ENCODE measurements around the gene KMT5B.

The KMT5B gene

DNA sequence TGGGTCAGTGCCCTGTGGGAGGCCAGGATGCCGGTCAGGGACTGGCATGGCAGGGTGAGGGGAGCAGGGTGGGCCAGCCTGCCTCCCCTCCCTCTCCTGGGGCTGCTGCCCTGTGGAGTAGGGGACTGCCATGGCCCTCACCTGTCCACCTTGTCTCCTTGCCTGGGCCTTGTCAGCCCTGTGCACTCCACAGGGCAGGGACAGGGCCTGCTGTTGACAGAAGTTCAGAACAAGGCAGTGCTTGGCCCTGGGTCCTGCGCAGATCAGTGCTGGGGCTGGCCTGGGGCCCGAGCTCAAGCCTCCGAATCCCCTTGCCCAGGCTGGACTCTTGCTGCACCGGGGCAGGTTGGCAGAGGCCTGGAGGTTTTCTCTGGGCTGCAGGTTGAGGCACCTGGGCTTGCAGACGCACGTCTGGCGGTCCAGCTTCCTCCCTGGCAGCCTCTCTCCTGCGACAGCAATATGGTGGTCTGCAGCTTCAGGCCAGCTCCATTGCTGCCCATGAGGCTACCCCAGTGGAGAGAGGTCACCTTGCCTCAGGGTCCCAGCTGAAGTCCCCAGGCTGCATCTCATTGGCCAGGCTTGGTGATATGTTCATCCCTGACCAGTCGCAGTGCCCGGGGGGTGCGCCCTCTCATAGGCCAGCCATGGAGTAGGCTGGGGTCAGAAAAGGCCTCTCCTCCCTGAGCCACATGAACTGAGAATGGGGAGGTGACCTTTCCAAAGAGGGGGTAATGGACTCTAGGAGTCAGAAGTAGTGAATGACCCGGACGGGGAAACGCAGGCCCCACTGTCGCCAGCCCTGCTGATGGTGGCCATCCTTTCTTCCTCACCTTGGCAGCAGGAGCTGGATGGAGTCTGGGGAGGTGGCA lies 70.4 kb downstream of the KMT5B start:
- no peak for DNase-seq

DNA sequence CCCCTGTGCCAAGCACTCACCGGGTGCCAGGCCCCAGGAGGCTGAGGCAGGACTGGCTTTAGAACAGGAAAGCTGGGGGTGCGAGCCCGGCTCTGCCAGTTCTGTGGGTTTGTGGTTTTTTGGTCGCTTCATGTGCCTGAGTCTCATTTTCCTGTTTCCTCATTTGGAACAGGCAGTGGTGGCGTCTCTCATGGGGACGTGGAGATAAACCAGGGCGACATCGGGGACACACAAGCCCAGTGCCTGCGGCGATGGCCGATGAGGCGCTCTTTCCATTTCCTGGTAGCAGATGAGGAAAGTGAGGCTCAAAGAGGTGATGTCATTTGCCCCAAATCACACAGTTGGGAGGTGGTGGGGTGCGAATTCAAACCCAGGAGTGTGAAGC lies 71.1 kb downstream of the KMT5B start:
- DNase-seq: no peak

- DNase-seq: no peak
Measured at GRCh38 chr11:68141246-68142027, 71.7 kb downstream of the KMT5B start.

- peak; percentile 13 for DNase-seq
Measured at GRCh38 chr11:68140496-68141245, 72.4 kb downstream of the KMT5B start.

- DNase-seq: no peak
Measured at GRCh38 chr11:68138237-68138636, 74.9 kb downstream of the KMT5B start.

DNA sequence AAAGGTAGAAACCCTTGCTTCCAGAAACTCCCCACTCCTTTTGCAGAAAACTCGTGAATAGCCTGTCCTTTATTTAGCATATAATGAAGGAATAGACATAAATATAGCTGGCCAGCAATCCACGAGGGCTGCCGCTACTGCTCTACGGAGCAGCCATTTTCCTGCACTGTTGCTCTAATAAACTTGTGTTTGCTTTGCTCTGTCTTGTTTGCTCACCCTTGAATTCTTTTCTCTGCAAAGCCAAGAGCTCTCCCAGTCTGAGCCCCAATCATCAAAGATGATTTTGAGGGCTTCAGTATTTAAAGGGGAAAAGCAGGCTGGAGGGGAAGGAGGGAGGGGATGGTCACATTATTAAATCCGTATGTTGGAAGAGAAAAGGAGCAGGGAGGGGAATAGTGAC lies 75.3 kb downstream of the KMT5B start:
- DNase-seq: no peak

DNA sequence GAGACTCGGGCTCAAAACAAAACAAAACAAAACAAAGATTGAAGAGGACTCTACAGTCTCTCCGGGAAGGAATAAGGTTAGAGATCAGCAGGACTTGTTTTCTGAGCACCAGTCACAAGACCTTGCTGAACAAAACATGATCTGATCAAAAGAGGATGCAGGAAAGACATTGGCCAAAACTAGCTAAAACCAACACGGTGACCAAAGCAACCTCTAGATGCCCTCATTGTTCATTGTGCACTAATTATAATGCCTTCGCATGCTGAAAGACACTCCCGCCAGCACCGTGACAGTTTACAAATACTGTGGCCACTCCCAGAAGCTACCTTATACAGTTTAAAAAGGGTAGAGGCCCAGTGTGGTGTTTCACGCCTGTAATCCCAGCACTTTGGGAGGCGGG lies 76.2 kb downstream of the KMT5B start:
- DNase-seq: no peak

GRCh38 chr11:68135161-68135560 lies 77.9 kb downstream of the KMT5B start:
- no peak for DNase-seq

GRCh38 chr11:68133761-68134160 lies 79.3 kb downstream of the KMT5B start:
- DNase-seq: no peak

DNA sequence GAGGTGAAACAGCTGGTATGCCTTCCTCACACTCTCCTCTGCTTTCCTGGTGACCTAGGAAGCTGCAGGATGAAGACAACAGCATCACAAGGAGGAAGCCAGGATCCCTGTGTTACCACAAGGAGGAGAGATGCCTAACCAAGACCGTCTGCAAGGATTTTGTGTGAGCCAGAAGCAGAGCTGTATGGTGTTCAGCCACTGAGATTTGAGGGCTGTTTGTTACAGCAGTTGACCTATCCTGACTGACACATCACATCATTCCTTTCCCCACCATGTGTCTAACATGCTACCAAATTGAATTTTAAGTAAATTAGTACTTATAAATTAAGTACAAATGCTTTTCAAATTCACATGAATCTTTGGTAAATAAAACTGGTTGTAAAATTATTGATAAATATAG lies 83.0 kb downstream of the KMT5B start:
- no peak for DNase-seq

DNA sequence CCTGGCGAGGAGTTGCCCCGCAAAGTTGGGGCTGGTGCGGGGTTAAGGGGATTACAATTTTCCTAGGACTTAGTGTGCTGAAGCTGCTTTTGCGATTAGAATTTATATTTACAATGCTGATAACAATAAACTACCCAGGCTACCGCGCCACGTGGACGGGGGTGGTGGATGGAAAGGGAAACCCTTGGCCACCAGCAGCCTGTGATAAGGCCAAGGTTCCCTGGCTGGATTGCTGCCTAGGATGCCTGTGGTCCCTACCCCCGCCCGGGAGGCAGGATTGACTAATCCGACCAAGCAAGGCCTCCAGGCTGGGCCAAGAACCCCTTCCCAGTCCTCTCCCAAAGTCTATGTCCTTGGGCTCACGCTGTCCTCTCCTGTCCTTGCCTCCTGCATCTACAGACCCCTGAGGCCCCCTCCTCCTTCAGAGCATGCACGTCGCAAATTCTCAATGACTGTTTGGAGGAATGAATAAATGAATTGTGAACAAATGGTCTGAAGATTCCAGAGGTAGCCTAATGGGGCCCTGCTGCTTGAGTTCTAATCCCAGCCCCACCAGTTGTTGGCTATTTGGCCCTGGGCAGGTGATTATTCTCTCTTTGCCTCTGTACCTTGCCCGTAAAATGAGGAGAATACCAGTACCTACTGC lies 84.3 kb downstream of the KMT5B start:
- no peak for DNase-seq

DNA sequence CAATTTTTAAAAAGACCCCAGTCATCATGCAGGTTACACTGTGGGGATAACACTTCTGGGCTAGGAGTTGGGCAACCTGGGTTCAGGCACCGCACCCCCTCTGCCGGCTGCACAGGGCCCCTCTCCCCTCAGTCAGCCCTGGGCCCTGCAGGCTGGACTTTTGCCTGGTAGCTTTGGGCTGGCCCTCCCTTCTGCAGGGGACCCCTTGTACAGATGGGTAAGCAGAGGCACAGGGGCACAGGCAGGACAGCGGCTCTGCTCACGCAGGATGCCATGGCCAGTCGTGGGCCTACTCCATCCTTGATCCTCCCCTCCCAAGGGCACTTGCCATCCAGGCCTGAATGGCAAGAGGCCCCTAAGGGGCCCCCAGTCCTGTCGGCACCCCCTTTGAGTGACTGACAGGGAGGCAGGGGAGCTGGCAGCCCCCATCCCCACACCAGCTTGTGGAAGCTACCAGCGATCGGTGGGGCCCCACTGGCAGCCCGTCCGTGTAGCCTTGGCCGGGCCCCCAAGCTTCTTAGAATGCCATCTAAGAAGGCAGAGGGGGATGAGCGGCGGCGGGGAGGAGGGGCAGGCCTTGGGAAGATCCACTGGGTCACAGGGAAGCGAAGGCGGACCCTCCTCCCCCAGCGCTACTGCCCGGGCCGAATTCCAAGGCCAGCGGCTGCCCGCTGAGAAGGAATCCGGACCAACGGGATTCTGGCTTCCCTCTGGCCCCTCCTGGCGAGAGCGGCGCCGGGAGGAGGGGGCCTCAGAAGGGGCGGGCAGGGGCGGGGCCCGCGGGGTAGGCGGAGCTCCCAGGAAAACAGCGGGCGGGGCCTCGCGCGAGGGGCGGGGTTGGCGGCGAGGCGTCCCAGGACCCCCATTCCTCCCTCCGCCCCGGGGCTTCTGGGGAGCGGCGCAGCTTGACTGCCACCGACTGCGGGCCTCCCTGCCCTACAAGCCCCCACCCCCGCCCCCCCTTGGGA lies 85.1 kb downstream of the KMT5B start:
- DNase-seq: no peak

GRCh38 chr11:68125164-68125563 lies 87.9 kb downstream of the KMT5B start:
- no peak for DNase-seq

DNA sequence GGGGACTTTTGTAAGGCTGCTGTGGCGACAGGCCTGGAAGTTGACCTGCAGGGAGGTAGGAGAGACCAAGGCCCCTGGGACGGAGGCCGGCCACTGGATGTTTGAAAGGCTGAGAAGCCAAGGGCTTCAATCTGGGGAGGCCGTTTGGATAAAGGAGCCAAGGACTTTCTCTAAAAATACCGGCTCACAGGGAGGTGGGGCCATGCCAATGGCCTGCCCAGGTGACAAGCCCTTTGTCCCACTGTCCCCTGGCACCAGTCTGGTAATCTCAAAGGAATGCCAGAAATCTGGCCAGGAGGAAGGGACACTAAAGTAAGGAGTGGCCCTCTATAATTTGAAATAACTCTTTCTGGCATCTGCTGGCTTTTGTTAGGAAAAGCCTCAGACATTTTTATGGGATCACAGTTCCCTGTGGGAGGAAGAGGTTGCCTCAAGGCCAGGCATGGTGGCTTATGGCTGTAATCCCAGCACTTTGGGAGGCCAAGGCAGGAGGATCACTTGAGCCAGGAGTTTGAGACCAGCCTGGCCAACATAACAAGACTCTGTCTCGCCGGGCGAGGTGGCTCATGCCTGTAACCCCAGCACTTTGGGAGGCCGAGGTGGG lies 90.1 kb downstream of the KMT5B start:
- no peak for DNase-seq

DNA sequence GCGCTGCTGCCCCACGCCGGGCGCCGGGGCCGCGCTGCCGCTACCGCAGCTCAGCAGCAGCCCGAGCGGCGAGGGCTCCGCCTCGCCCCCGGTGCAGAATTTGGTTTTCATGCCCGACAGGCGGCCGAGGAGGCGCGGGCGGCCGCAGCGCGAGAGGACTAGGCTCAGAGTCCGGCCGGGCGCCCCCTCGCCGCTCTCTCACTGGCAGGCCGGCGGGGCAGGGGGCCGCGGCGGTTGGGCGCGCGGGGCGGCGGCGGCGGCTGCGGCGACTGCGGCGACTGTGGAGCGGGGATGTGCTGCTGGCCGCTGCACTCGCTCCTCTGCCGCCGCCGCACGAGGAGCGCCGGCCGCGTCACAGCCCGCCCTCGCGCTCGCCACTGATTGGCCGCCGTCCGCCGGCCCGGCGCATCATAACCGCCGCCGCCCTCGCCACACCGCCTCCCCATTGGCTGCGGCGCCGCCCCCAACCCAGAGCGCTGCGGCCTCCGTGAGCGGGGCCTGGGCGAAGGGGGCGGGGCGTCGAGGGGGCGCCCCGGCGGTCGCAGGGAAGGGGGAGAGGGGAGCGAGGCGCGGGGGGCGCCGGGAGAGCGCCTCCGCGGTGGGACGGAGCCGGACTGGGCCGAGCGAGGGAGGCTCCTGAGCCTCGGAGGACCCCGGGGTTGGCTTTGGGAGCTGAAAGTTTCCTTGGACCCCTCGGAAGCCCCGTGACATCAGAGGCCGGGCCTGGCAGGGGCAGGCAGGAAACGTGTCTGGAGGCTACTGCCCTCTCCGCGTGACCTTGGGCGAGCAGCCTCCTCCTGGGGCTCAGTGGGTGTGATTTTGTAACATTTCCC lies 91.8 kb downstream of the KMT5B start, which contains the start of gene CHKA:
CHKA (minus strand) TSS at position 322 of the 833 bp plus-strand sequence; CDS start at position 111, 211 bp downstream.
- peak; percentile 79 for DNase-seq

GRCh38 chr11:68120273-68121066 lies 92.6 kb downstream of the KMT5B start:
- no peak for DNase-seq

DNA sequence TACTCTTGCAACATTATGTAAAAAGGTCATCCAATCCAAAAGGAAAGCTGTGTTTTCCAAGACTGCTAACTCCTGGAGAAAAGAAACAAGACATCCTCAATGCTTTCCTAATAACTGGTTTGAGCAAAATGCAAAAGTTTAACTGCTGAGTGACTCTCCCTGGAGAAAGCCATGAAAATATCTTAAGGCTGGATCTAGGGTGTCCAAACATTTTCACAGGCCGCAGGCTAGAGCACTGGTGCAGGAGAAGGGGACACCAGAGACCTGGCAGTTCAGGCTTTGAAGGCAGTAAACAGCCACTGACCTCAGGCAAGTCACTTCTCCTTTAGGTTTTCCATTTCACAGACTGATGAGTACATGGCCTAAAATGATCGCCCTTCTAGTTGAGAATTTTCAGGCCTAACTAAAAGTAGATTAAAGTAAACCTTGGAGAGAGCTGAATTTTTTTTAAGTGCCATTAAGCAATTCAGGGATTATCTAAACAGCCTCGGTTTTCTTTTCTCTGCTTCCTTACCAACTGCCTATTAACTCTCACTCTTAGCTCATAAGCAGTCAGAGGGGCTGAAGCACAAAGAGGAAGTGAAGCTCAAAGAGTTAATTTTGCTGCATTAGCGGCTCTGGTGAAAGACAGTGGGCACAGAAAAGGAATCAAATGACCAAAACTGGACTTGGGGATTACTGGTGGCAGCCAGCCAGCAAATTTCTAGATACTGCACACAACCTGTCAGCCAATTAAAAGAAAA lies 94.2 kb downstream of the KMT5B start:
- no peak for DNase-seq

- no peak for DNase-seq
Measured at GRCh38 chr11:68117853-68118470, 95.1 kb downstream of the KMT5B start.
